Panc1 (cell line): ENCODE results near the gene PPIE.

Experiments
- CTCF ChIP-seq: fragments of 450-650 bp; IDR thresholded peaks from 2 replicates; pipeline ENCODE4 v1.5.1; 2017; ENCODE audit warnings: mild to moderate bottlenecking
- POLR2AphosphoS5 ChIP-seq: IDR thresholded peaks from 2 replicates; pipeline ENCODE4 v1.6.1; 2012; ENCODE audit warnings: mild to moderate bottlenecking, low read depth, low read length, moderate library complexity
- REST ChIP-seq, 2 experiments: IDR thresholded peaks; 2 replicates each; pipeline ENCODE4 v1.6.1; 2011 to 2012; ENCODE audit warnings: low read depth in 2 of 2, control low read depth in 1 of 2, low read length in 1 of 2, mild to moderate bottlenecking in 1 of 2, moderate library complexity in 1 of 2; ENCODE audit not compliant: insufficient read depth in 1 of 2

GRCh38 chr1:39713557-39713956 lies 25.1 kb upstream of the PPIE start:
- TF ChIP-seq CTCF (no peak), POLR2AphosphoS5 (no peak), REST (IDR thresholded peaks at IDR 0.05; ENCODE audit: insufficient read depth in 1 of 2, low read depth in 2 of 2, low read length in 1 of 2) (no peak)
